Activated effector memory CD4-positive, alpha-beta T cell treated with anti-CD3 and anti-CD28 coated beads, Interleukin-2, amount 50 U/mL, for 16 hours (primary cell): ENCODE measurements around the gene TSPAN11.
A peak's percentile ranks its signal among the peaks of the same experiment; 100 is the strongest.
"Not testable (repeated sequence)": the region's sequence is repeated elsewhere in the genome, so short reads cannot be mapped to it uniquely, and the experiment has no call there.

Experiments
- DNase-seq: peaks from one replicate; pipeline ENCODE4 v3.0.0-alpha.2; 2020

The TSPAN11 gene, protein sequence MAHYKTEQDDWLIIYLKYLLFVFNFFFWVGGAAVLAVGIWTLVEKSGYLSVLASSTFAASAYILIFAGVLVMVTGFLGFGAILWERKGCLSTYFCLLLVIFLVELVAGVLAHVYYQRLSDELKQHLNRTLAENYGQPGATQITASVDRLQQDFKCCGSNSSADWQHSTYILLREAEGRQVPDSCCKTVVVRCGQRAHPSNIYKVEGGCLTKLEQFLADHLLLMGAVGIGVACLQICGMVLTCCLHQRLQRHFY

DNA sequence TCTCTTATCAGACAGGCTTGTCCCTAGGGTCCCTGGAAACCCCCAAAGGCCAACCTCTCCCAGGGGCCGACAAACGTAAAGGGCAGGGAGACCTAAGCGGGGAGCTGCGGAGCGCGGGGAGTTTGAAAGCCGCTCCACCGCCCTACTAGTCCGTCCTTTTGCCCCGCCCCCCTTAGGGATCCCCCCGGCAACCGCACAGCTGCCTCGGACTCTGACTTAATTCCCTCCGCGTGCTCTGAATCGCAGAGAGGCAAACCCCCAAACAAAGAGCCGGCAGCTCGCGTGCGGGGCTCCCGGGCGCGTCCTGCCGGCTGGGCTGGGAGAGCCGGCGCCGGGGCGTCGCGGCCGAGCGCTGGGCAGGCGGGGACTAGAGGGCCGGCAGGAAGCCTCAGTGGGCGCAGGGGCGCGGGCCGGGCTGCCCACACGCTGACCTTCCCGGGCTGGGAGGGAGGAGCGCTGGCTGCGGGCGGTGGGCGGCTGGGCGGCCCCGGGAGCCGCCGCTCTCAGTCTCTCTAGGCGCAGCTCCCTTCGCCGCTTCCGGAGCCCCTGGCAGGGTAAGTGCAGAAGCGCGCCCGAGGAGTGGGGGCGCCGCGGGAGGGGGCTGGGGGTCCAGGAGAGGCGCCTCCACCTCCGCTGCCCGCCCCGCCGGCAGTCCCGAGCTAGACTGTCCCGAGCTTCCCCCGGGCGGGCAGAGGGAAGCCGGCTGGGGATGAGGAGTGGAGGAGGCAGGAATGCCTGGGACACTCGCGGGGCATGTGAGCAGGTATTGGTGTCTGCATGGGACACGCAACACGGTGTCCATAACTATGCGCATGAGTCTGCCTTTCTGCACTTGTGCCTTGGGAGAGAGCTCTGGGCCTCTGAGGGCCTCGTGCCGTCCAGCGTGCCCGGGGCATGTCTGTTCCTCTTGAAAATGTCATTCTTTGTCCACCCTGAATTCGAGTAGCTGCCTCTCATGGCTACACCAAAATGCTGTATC is at the start of gene TSPAN11:
TSPAN11 (plus strand) TSS at position 506 of the 979 bp plus-strand sequence. CDS start 27,244 bp downstream, outside the sequence.
- DNase-seq: peak; percentile 50

DNA sequence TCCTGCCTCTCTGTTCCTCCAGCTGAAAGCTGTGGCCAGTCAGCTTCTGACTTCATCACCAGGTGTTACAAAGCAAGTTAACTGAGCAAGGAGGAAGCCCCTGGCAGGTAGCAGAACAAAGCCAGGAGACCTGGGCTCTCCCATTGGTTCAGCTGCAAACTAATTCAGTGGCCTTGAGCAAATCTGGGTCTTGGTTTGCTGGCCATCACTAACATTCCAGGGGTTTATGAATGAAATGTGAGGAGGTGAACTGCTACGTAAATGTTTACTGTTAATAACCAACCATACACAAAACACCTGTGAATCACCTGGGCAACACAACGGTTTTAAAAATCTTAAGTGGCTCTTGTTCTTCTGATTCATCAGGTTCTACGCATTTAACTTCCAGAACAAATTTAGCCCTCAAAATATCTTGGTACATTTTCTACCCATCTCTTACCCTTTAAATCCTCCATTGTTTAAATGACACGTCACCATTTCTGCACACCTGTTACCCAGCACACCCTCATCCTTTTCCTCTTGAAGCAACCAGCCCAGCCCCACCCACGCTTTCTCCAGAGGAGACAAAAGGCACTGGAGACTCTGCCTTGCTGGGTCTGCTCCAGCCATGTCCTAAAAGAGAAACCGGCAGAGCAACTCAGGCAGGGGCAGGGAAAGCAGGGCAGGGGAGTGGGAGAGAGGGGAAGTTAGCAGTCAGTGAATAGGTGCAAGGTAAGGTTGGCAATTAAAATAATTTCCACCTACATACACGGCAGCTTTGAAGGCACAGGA is 49.3 kb upstream of the TSPAN11 start:
- DNase-seq: no peak

DNA sequence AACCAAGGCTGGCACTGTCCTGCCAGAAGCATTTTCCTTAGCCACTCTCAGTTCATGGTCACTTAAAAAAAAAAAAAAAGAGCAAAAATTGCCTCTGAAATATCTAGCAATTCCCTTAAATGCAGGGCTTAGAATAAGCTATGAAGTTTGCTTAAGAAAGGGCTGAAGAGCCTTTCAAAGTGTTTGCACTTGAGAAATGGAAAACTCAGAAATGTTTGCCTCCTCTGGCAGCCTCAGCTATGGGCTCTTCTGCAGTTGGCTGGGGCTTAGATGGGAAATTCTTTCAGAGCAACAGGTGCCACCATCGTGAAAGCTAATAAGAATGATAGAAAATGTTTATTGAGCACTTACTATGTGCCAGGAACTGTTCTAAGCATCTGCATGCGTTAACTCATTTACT is 48.5 kb upstream of the TSPAN11 start:
- no peak for DNase-seq

DNA sequence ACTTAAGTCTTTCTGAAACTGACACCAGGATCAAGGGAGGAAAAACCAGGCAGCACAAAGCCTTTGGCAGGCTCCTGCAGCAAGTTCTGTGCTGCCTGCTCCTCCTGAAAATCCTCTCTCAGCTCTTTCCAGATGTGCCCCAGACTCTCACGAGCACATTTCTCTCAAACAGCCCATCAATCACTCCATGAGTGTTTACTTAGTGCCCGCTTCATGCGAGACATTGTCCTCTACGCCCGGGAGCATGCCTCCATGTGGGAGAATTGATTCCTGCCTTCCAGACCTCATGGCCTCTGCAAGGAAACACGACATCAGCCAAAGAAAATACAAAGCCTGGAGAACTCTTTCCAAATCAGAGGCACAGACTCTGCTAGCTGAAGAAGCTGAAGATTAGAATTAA is 46.5 kb upstream of the TSPAN11 start:
- DNase-seq: no peak

DNA sequence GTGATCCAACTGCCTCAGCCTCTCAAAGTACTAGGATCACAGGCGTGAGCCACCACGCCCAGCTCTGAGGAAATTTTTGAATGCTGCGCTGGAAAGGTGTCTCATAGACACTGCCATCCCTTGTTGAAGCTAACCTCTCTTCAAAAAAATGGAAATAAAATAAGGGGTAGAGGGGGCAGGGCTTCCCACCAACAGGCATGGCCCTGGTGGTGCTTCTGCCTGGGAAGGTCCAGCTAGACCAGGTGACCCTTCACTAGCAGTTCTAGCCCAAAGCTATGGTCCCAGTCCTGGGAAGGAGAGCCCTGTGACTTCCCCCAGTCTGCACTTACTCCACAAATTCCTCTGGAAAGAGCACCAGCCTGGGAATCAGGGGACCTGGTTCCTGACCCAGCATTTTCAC is 45.7 kb upstream of the TSPAN11 start:
- DNase-seq: no peak

DNA sequence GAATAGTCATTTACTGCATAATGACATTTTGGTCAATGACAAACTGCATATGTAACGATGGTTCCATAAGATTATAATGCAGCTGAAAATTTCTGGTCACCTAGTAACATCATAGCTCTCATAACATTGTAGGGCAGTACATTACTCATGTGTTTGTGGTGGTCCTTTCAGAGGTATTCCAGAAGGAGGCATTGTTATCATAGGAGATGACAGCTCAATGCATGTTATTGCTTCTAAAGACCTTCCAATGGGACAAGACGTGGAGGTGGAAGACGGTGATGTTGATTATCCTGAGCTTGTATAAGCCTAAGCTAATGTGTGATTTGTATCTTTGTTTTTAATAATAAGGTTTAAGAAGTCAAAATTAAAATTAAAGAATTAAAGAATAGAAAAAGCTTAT is 43.8 kb upstream of the TSPAN11 start:
- DNase-seq: no peak

DNA sequence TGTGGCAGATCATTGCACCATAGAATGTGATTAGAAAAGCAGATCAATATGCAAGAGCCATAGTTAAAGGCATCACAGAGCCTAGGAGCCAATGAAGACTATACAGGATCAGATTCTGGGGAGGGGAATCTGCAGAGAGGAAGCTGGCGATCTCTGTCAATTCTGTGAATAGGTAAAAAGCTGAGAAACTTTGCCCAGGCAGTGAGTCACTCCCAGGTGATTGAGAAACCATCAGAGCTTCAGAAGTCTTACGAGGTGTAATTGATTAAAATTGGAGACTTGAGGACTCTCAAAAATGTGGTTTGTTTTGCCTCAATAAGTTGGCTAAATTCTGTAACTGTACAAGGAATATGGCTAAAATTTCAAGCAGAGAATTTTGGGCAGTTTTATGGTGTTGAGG is 41.7 kb upstream of the TSPAN11 start:
- no peak for DNase-seq

DNA sequence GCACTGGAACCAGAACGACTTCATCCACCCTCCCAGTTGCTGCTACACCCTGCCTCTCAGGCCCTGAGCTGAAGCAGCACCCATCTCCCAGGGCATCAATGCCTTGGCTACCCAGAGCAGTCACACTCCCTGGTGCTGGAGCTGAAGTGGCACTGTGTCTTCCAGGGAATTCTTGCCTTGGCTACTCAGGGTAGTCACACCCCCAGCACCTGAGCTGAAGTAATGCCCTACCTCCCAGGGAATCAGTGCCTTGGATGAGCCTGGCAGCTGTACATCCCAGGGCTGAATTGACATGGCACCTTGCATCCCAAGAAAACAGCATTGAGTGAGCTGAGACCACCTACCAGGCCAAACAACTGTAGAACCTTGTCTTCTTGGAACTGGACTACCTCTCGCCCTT is 41.2 kb upstream of the TSPAN11 start:
- DNase-seq: no peak

DNA sequence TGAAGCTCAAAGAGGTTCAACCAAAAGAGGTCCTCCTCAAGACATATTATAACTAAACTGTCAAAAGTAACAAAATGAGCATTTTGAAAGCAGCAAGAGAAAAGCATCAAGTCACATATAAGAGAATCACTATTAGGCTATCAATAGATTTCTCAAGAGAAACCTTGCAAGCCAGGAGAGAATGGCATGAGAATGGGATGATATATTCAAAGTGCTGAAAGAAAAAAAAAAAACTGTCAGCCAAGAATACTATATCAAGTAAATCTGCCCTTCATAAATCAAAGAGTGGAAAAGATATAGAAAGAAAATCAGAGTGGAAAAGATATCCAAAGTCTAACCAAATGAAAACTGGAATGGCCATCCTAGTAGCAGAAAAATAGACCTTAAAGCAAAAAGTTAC is 39.3 kb upstream of the TSPAN11 start:
- DNase-seq: no peak

DNA sequence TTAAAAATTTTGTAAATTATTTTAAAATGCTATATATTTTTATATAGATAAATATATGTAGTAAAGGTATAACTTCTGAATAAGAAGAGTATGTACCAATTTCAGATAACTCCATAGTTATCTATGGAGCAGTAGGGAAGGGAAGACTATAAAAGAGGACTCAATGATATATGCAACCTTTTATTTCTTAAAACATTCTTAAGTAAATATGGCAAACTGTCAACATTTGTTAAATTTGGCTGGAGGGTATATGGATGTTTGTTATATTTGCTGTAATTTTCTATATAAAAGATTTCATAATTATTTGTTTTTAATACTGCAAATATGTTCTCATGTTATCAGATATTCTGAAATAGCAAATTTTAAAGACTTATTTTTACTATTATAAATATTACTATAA is 38.3 kb upstream of the TSPAN11 start:
- DNase-seq: no peak

DNA sequence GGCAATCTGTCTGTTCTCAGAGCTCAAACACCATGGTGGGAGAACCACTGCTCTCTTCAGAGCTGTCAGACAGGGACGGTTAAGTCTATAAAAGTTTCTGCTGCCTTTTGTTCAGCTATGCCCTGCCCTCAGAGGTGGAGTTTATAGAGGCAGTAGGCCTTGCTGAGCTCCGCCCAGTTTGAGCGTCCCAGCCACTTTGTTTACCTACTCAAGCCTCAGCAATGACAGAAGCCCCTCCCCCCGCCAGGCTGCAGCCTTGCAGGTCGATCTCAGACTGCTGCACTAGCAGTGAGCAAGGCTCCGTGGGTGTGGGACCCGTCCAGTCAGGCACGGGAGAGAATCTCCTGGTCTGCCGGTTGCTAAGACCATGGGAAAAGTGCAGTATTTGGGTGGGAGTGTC is 32.0 kb upstream of the TSPAN11 start:
- not testable (repeated sequence) for DNase-seq

DNA sequence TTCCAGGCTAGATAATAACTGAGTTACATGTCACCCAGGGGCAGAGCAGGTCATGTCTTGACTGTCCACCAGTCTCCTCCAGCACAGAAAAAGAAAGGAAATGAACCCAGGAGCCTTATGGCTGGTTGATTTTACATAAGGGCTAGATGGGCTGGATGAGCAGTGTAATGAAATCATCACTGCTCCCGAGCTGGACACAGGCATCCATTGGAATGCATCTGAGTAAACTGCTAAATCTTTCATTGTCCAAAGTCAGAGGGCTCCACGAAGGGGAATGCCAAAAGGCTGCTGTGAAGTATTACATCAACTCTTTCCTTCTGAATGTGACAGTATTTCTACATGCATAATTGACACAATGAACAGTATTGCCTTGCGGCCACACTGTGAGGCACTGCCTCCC is 30.1 kb upstream of the TSPAN11 start:
- no peak for DNase-seq

DNA sequence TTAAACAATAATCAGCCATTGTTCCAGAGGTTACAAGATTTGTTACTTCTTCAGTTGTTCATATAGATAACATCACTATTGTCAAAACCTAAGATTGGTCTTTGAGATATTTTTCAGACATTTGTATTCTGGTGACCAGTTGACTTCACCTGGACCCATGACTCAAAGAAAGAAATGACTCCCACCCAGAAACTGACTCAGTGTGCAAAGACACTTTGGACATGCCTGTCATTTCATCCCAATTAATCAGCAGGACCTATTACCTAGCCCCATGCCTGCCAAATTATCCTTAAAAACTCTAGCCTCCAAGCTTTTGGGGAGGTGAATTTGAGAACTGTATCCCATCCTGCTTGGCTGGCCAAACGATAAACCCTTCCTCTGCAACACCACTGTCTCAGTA is 27.7 kb upstream of the TSPAN11 start:
- no peak for DNase-seq

DNA sequence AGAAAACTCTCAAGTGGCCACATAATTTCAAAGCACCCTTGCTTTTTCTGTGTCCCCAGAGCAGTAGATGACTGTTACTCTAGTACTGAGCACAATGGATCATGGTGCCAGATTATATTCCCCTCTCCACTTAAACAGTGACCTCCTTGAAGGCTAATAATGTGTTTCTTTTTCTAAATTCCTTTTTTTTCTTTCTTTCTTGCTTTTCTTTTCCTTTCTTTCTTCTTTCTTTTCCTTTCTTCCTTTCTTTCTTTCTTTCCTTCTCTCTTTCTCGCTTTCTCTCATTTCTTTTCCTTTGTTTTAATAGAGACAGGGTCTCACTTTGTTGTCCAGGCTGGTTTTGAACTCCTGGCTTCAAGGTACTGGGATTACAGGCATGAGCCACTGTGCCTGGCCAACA is 26.2 kb upstream of the TSPAN11 start:
- no peak for DNase-seq

DNA sequence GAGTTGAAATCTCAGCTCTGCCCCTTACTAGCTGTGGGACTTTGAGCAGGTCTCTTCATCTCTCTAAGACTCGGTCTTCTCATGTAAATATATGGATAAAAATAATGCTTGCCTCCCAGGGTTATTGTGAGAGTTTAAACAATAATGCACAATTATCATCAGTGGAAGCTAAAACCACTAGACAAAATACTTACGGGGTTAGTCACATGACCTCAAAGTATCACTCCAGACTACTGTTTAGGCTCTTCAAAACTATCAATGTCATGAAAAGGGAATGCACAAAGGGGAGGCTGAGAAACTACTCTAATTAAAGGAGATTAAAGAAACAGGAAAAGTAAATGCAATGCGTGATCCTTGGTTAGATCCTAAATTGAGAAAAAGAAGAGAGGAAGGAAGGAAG is 24.5 kb upstream of the TSPAN11 start:
- no peak for DNase-seq

DNA sequence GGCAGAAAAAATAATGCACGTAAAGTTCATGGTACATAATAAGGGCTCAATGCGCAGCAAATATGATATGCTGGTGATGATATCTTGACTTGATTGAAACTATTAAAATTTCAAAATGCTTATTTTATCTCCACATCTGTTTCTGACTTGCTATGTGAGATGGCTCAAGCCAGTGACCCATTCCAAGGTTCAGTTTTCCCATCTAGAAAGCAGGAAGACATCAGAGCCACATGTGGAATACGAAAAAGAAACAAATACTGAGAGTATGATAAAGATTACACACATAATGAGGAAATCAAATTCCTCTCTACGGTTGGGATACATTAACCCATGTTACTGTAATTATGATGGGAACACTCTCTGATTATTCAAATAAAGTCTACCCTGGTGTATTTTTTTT is 24.0 kb upstream of the TSPAN11 start:
- DNase-seq: no peak

DNA sequence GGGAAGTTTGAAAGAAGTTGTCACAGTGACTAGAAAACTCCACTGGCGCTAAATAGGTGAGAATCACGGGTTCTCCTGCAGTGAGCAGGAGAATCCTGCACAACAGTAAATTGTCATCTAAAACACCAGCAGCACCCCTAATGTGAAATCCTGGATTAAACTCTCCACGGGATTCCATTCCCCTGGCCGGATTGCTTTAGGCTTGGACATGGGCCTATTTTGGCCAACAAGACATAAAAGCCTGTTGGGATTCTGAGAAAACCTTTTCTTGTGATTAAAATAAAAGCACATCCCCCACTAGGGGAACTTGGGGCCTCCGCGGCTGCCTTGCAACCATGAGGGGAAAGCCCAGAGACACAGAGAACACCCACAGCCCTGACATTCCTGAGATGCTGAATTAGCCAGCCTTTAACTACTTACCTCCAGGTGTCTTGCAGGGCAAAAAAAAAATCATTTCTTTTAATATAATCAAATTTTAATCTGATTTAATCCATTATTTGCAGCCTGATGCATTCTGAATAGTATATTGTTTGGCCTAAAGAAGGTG is 21.0 kb upstream of the TSPAN11 start:
- DNase-seq: no peak

DNA sequence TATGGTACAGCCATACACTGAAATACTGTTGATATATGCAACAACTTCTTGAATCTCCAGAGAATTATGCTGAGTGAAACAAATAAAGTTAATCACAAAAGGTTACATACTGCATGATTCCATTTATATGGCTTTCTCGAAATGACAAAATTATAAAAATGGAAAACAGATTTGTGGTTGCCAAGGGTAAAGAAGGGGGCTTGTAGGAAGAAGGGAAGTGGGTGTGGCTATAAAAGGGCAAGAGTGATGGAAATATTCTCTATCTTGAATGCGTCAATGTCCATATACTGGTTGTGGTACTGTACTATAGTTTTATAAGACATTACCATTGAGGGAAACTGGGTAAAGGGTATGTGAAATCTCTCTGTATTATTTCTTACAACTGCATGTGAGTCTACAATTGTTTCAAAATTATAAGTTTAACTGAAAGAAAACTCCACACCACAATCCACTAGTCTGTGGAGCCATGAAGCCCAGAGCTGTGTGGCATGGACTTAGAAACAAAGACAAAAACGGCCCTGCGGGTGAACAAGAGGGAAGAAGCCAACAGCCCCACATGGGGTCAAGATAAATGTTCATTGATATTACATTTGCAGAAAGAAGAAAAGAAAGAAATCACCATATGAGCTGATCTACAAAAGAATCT is 18.3 kb upstream of the TSPAN11 start:
- DNase-seq: no peak

DNA sequence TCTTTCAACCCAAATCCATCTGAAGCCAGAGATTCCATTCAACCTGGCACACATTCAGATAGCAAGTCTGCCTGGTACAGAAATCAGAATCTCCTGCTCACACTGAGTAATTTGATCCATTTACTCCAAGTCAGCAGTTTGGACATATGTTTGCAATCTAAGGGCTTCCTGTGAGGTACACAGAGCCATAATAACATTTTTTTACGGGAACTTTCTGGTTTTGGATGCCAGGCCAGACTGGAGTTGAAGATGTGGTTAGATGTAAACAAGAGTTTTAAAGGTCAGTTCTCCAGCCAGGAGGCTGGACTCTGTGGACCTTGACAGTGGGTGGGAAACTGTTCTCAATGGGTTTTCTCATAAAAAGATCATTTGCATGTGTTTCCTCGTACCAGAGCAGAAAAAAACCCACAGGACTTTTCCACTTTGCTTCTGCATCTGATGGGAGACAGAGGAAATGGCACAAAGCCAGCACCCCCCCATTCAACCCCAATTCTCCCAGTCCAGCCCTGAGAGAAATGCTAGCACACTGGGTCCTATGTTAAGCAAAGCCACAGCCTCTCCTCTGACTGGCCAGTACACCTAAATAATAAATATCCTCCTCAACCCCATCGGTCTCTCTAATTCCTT is 17.7 kb upstream of the TSPAN11 start:
- no peak for DNase-seq

DNA sequence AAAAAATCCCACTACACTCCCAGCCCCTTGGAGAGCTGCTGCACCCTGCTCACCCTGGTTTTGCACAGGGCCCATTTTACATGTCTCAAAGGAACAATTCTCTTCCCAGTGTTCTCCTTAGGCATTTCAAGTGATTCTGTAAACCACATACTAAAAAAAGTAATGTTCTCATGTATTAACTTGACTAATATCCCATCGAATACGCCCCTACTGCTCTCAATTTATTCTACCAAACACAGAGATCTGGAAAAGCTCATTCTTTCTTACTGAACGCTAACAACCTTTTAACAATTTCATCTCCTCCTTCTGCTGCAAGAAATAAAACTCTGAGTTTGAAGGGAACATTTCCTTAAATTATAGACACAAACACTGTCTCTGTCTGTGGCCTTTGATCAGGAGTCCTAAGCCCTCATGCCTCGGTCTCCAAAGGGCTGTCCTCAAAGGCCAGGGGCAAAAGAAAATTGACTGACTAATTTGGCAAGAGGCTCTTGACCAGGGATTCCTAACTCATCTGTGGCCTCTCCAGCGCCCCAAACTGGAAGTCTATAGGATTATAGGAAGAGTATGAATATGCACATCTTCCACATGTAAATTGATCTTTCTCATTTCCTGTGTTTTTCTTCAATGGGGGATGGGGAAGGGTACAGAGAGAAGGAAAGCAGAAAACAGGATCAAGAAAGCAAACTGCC is 17.1 kb upstream of the TSPAN11 start:
- DNase-seq: no peak

DNA sequence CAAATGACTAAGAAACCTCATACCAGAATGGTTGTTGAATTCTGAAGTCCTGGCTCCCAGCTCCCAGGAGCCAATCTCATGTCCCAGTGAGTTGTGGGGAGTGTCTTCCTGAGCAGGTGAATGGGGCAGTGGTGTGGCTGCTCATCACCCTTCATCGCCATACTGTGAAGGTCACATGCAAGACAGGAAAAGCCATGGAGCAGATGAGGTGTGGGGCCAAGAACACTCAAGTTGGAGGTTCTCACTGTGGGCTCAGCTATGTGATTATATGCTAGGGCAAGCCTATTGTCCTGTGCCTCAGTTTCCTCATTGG is 16.6 kb upstream of the TSPAN11 start:
- DNase-seq: no peak

DNA sequence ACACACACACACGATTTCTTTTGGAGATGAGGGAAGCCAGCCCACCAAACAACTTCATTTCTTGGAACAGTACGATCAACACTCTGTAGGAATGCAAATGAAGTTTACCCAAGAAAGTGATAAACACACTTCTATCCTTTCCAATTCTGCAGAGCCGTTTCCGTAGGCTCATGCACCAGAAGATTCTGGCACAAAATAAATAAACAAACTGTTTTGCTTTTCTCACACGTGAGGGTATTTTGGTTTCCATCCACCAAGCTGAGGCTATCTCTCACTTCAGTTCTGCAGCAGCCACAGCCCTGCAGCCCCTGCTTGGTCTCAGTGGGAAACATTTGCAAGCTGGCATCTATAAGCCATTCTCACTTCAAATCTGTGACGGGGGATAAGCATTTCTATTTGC is 15.3 kb upstream of the TSPAN11 start:
- no peak for DNase-seq
